ENCODE data around the gene ZNF609.

Gene ZNF609

DNA sequence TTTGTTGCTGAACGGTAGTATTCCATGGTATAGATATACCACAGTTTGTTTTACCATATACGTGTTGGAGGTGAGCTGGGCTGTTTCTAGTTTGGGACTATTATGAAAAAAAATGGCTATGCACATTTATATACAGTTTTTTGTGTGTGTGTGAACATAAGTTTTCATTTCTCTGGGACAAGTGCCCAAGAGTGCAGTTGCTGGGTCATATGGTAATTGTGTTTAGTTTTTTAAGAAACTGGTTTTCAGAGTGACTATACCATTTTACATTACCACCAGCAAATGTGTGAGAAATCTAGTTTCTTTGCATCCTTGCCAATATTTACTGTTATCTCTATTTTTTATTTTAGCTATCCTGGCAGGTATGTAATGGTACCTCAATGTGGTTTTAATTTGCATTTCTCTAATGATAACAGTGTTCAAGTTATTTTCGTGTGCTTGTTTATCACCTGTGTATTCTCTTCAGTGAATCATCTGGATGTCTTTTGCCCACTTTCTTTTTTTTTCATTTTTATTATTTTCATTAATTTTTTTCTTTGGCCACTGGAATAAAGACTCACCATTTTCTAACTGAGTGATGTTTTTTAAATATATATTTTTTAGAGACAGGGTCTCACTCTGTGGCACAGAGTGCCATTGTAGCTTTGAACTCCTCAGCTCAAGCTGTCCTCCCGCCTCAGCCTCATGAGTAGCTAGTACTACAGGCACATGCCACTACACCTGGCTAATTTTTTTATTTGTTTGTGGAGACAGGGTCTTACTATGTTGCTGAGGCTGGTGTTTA, 75.3 kb downstream of the ZNF609 start:
- no peak for TF ChIP-seq CTCF (IDR thresholded peaks at IDR 0.05; ENCODE audit: low read depth, low read length)
- DNase-seq (ENCODE audit: extremely low read depth, low read depth) = no peak

DNA sequence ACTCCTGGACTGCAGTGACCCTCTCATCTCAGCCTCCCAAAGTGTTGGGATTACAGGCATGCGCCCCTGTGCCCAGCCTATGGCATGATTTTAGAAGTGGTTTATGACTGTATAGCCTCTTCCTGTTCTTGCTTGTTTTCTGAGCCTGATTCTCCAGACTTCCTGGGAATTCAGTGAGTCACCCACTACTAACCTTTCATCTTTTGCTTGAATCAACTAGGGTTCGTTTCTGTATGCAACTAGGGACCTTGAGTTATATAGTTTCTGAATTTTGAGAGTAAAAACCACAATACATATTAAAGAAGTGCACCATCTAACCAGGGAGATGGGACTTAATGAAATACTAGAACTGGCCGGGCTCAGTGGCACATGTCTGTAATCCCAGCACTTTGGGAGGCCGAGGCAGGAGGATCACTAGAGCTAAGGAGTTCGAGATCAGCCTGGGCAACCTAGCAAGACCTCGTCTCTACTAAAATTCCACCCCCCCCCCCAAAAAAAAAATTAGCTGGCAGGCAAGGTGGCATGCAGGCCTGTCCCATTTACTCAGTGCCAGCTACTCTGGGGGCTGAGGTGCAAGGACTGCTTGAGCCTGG, 76.0 kb downstream of the ZNF609 start:
- TF ChIP-seq CTCF (IDR thresholded peaks at IDR 0.05; ENCODE audit: low read depth, low read length) = no peak
- DNase-seq (ENCODE audit: extremely low read depth, low read depth) = peak; percentile 22

DNA sequence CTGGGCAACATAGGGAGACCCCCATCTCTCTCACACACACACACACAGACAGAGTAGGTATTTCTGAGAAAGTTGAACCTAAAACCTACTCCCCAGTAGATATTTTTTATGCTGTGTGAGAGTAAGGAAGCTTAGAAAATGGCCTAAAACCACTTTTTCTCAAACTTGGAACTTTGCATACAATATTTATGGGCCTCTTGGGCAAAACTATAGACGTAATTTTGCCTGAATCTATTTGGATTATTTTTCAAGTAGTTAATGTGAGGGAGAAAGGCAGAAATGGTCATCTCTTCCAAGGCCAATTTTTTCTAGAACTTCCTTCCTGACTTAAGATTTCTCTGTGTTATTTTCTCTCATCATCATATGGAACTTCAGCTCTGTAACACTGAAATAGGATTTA, 81.7 kb downstream of the ZNF609 start:
- TF ChIP-seq CTCF (IDR thresholded peaks at IDR 0.05; ENCODE audit: low read depth, low read length) = no peak
- DNase-seq (ENCODE audit: extremely low read depth, low read depth) = no peak

DNA sequence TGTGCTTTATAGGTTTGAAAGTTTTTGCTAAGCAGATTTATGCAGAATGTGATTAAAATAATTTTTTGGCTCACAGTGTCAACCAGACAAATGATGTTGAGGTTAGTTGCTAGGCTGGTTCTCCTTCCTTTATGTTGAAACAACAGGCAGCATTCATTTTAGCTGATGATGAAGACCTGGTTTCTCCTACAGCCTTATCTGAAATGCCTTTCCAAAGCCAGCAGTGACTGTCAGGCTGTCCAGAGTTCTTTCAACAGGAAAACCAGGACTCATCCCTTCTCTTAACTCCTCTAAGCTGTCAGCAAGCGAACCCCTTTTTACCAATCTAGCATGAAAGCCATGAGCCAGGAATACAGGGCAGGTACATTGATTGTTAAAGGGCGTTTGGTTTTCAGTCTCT, 84.1 kb downstream of the ZNF609 start:
- no peak for TF ChIP-seq CTCF (IDR thresholded peaks at IDR 0.05; ENCODE audit: low read depth, low read length)
- no peak for DNase-seq (ENCODE audit: extremely low read depth, low read depth)

DNA sequence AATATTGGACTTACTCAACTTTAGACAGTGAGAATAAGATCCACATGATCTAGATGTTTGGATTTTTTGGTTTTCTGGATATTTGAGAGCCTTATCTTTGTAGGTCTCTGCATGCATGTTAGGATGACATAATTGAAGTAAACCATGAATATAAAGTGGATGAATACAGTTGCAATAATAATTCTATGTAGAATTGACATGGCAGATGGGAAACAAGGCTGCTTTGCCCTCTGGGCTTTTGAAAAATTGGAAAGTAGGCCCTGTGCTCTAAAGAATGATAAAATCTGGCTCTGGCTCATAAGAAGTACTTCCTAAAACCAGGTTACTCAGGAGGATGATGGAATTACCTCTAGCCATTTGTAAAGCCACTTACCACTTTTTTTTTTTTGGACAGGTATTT, 86.9 kb downstream of the ZNF609 start:
- no peak for DNase-seq (ENCODE audit: extremely low read depth, low read depth)
- no peak for TF ChIP-seq CTCF (IDR thresholded peaks at IDR 0.05; ENCODE audit: low read depth, low read length)

GRCh38 chr15:64548235-64548634, 87.9 kb downstream of the ZNF609 start:
- no peak for TF ChIP-seq CTCF (IDR thresholded peaks at IDR 0.05; ENCODE audit: low read depth, low read length)
- DNase-seq (ENCODE audit: extremely low read depth, low read depth) = no peak

- no peak for DNase-seq (ENCODE audit: extremely low read depth, low read depth)
- no peak for TF ChIP-seq CTCF (IDR thresholded peaks at IDR 0.05; ENCODE audit: low read depth, low read length)
These were observed 89.5 kb downstream of the ZNF609 start for GRCh38 chr15:64549860-64550259.
